MM.1S (cell line): ENCODE measurements around the gene SMC6.

Experiments used
- DNase-seq: peaks from one replicate; pipeline ENCODE4 v3.0.0-alpha.2; 2015
- H2AFZ ChIP-seq: fragments of 300-600 bp; sonication (generic); 2 replicates; pipeline ENCODE4 v1.6.0; 2016; ENCODE audit warnings: antibody characterized with exemption, low read length
- H3F3A ChIP-seq: fragments of 300-600 bp; sonication (generic); 2 replicates; pipeline ENCODE4 v1.6.1; 2016; ENCODE audit warnings: mild to moderate bottlenecking, antibody characterized with exemption, low read length, moderate library complexity, mixed read lengths; ENCODE audit not compliant: insufficient read depth
- H3K27ac ChIP-seq: fragments of 300-600 bp; sonication (generic); 2 replicates; pipeline ENCODE4 v1.5.1; 2016; ENCODE audit warnings: mild to moderate bottlenecking, low read length
- H3K27me3 ChIP-seq: fragments of 300-600 bp; sonication (generic); replicated peaks from 2 replicates; pipeline ENCODE4 v1.6.0; 2016; ENCODE audit warnings: low read length; ENCODE audit not compliant: insufficient read depth
- H3K36me3 ChIP-seq: fragments of 300-600 bp; sonication (generic); replicated peaks from 2 replicates; pipeline ENCODE4 v1.6.1; 2016; ENCODE audit warnings: mild to moderate bottlenecking, low read length, mixed read lengths; ENCODE audit not compliant: insufficient read depth
- H3K4me1 ChIP-seq: fragments of 300-600 bp; sonication (generic); 2 replicates; pipeline ENCODE4 v1.6.1; 2016; ENCODE audit warnings: low read length, mixed read lengths
- H3K4me2 ChIP-seq: fragments of 300-600 bp; sonication (generic); 2 replicates; pipeline ENCODE4 v1.6.0; 2016; ENCODE audit warnings: low read depth, low read length
- H3K4me3 ChIP-seq: fragments of 300-600 bp; sonication (generic); 2 replicates; pipeline ENCODE4 v1.5.1; 2016; ENCODE audit warnings: low read length, mixed read lengths
- H3K79me2 ChIP-seq: fragments of 300-600 bp; sonication (generic); 2 replicates; pipeline ENCODE4 v1.6.1; 2016; ENCODE audit warnings: mixed run types, low read length, mixed read lengths
- H3K9ac ChIP-seq: fragments of 300-600 bp; sonication (generic); 2 replicates; pipeline ENCODE4 v1.6.1; 2016; ENCODE audit warnings: low read length, mixed read lengths
- H3K9me2 ChIP-seq: fragments of 300-600 bp; sonication (generic); replicated peaks from 2 replicates; pipeline ENCODE4 v1.6.1; 2016; ENCODE audit warnings: mild to moderate bottlenecking, low read length, mixed read lengths; ENCODE audit not compliant: insufficient read depth
- H3K9me3 ChIP-seq: fragments of 300-600 bp; sonication (generic); replicated peaks from 2 replicates; pipeline ENCODE4 v1.6.1; 2016; ENCODE audit warnings: mild to moderate bottlenecking, low read length, mixed read lengths; ENCODE audit not compliant: insufficient read depth
- H4K20me1 ChIP-seq: fragments of 300-600 bp; sonication (generic); 2 replicates; pipeline ENCODE4 v1.6.1; 2016; ENCODE audit warnings: mild to moderate bottlenecking, low read length, moderate library complexity, mixed read lengths; ENCODE audit not compliant: insufficient read depth
- EZH2 ChIP-seq: fragments of 300-600 bp; sonication (generic); optimal IDR thresholded peaks from 2 replicates; pipeline ENCODE3; 2017; ENCODE audit warnings: low read depth, mild to moderate bottlenecking, antibody characterized with exemption, low read length, mixed read lengths
- EZH2phosphoT487 ChIP-seq: fragments of 300-600 bp; sonication (generic); IDR thresholded peaks from 2 replicates; pipeline ENCODE4 v1.6.1; 2018; ENCODE audit warnings: antibody characterized with exemption, low read length
- TF ChIP-seq, protein P1 (sequence below): fragments of 300-600 bp; sonication (generic); IDR thresholded peaks from 2 replicates; pipeline ENCODE4 v1.5.1; 2016; ENCODE audit warnings: antibody characterized with exemption, low read length, mixed read lengths

The SMC6 gene

DNA sequence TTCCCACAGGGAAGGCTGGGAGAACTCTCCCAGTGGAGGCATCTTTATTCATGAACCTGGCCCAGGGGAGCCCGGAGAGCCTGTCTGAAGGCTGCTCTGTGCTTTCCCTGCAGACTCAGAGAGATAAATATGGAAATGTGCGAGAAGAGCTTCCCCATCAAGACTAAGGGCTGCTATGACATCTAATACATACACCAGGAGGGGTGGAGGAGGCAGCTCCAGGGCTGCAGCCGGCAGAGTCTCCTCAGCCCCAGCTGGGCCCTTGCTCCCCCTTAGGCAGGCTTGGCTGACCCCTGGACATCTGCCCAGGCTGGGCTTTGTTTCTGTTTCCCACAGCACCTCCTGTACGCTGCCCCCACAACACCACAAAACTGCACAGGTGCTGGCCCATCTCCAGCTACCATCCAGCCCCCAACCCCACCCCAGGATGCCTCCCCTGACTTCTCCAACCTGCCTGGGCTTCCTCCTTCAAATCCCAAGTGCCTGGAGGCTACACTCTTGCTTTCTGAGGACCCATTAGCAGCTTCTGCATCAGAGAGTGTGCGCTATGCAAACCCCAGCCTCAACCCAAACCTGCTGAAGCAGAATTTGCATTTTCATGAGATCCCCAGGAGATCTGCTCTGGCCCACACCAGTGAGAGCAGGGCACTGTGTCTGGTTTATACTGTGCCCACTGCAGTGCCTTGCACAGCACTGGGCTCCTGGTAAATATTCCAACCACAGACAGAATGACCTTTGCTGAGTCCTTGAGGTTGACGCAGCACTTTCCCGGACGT lies 116.3 kb downstream of the SMC6 start:
- Histone ChIP-seq H3F3A (no peaks in the 10 kb centered on the region), H3K9ac (no peak overlapping the region), H3K79me2 (no peaks in the 10 kb centered on the region), H3K4me1 (no peaks in the 10 kb centered on the region), H3K4me2 (no peak overlapping the region), H3K27ac (no peak overlapping the region), H4K20me1 (no peaks in the 10 kb centered on the region), H3K9me3 (no peaks in the 10 kb centered on the region), H3K9me2 (no peaks in the 10 kb centered on the region), H2AFZ (no peak overlapping the region), H3K4me3 (no peak overlapping the region), H3K36me3 (no peaks in the 10 kb centered on the region), H3K27me3 (no peaks in the 10 kb centered on the region)
- DNase-seq = no peak
- TF ChIP-seq, protein P1, sequence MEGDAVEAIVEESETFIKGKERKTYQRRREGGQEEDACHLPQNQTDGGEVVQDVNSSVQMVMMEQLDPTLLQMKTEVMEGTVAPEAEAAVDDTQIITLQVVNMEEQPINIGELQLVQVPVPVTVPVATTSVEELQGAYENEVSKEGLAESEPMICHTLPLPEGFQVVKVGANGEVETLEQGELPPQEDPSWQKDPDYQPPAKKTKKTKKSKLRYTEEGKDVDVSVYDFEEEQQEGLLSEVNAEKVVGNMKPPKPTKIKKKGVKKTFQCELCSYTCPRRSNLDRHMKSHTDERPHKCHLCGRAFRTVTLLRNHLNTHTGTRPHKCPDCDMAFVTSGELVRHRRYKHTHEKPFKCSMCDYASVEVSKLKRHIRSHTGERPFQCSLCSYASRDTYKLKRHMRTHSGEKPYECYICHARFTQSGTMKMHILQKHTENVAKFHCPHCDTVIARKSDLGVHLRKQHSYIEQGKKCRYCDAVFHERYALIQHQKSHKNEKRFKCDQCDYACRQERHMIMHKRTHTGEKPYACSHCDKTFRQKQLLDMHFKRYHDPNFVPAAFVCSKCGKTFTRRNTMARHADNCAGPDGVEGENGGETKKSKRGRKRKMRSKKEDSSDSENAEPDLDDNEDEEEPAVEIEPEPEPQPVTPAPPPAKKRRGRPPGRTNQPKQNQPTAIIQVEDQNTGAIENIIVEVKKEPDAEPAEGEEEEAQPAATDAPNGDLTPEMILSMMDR = no peak
- no peak for TF ChIP-seq EZH2phosphoT487
- TF ChIP-seq EZH2 = no peak

DNA sequence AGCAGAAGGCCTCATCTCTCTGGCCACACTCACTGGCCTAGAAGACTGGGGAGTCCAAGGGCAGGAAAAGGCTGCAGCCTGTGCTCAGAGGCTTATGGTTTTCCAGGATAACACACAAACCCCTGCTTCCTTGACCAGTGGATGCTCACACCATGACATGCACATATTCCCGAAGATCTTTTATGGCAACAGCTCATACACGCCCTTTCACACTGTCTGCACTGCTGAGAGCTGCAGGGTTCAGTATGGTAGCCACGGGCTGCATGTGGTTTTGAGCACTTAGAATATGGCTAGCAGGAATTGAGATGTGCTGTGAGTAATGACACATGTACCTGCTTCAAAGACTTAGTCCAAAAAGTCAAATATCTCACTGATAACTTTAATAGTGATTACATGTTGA lies 117.4 kb downstream of the SMC6 start:
- no peak overlapping the region for H3K27ac ChIP-seq
- no peak overlapping the region for H3K4me2 ChIP-seq

DNA sequence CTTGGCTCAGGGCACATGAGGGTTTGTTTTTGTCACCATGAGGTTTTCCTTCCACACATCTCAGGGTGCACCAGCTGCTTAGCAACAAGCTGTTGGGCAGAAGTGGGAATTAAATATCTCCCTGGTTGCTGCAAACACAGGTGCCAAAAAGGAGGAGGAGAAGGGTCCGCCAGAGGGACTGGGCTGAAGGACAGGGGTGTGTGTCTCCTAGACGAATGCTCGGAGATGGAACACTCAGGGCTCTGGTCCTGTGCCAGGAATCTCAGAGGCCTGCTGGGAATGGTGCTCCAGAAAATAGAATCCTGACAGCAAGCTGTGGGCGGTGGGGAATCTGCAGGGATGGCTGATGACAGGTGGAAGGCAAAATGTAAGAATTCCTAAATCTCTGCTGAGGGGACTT lies 118.6 kb downstream of the SMC6 start:
- TF ChIP-seq EZH2phosphoT487 (no peak), EZH2 (no peak)
- TF ChIP-seq, protein P1 = no peak
- Histone ChIP-seq H3K4me1 (no peaks in the 10 kb centered on the region), H3K4me2 (no peak overlapping the region), H3K9me2 (no peaks in the 10 kb centered on the region), H3K9ac (no peak overlapping the region), H3F3A (no peaks in the 10 kb centered on the region), H4K20me1 (no peaks in the 10 kb centered on the region), H2AFZ (no peak overlapping the region), H3K36me3 (no peaks in the 10 kb centered on the region), H3K27me3 (no peaks in the 10 kb centered on the region), H3K27ac (no peak overlapping the region), H3K9me3 (no peaks in the 10 kb centered on the region), H3K79me2 (no peaks in the 10 kb centered on the region), H3K4me3 (no peak overlapping the region)
- DNase-seq = no peak

More for the DNA sequence above, 117.4 kb downstream of the SMC6 start:
- no peaks in the 10 kb centered on the region for H3F3A ChIP-seq
- H3K79me2 ChIP-seq = no peaks in the 10 kb centered on the region
- no peak overlapping the region for H3K9ac ChIP-seq
- TF ChIP-seq EZH2phosphoT487 (no peak), EZH2 (no peak)
- TF ChIP-seq, protein P1 = no peak
- no peaks in the 10 kb centered on the region for H3K36me3 ChIP-seq
- H4K20me1 ChIP-seq = no peaks in the 10 kb centered on the region
- H3K4me3 ChIP-seq = no peak overlapping the region
- no peak for DNase-seq
- no peak overlapping the region for H2AFZ ChIP-seq
- no peaks in the 10 kb centered on the region for H3K27me3 ChIP-seq
- H3K9me2 ChIP-seq = no peaks in the 10 kb centered on the region
- H3K9me3 ChIP-seq = no peaks in the 10 kb centered on the region
- no peaks in the 10 kb centered on the region for H3K4me1 ChIP-seq
